ENCODE measurements around the gene PRKG1. TPM values are rescaled to one million over a fixed set of nuclear protein-coding genes. Genes with fewer than 3 reads are reported as not detected.

The PRKG1 gene
- total and polyA plus RNA-seq, 2 of the 8 experiments (the other 6 are each of a cell fraction or from before 2014, with no cell fraction given): 4.2 to 15.2 TPM

- Histone ChIP-seq H3K79me2 (ENCODE audit: control insufficient read depth in 1 of 2, insufficient read depth in 2 of 2, low read length in 2 of 2) (no peaks in the 10 kb centered on the region), H4K91ac (replicated peaks; ENCODE audit: insufficient read length, low read length) (no peak overlapping the region), H2AK5ac (ENCODE audit: low read depth, low read length) (no peak overlapping the region), H3K27ac (ENCODE audit: low read depth, low read length) (no peak overlapping the region), H3K79me1 (ENCODE audit: low read depth, low read length) (no peaks in the 10 kb centered on the region), H2BK120ac (replicated peaks; ENCODE audit: low read depth, low read length) (no peak overlapping the region), H2BK12ac (ENCODE audit: low read depth, low read length) (no peak overlapping the region), H3K18ac (ENCODE audit: extremely low read depth, low read length) (no peak overlapping the region), H3K4ac (replicated peaks; ENCODE audit: insufficient read length, low read depth, low read length) (no peak overlapping the region), H3K36me3 (ENCODE audit: control insufficient read depth in 2 of 4, insufficient read depth in 4 of 4, low read length in 3 of 4) (no peaks in the 10 kb centered on the region), H3K4me2 (ENCODE audit: insufficient read depth in 1 of 2, low read depth in 2 of 2, low read length in 2 of 2) (no peak overlapping the region), H3K56ac (replicated peaks; ENCODE audit: insufficient read length, low read depth, low read length) (no peak overlapping the region), H3K23ac (ENCODE audit: insufficient read length) (no peak overlapping the region), H3K23me2 (ENCODE audit: low read depth, low read length) (no peaks in the 10 kb centered on the region), H2AFZ (ENCODE audit: low read length) (no peak overlapping the region), H3K4me1 (replicated peaks in 1 of 4; ENCODE audit: control insufficient read depth in 3 of 4, insufficient read depth in 4 of 4, low read length in 3 of 4) (no peaks in the 10 kb centered on the region), H3K4me3 (ENCODE audit: extremely low read depth in 1 of 4, insufficient read depth in 2 of 4, low read depth in 3 of 4, low read length in 4 of 4) (no peak overlapping the region), H4K8ac (ENCODE audit: extremely low read depth, insufficient read depth, low read length) (no peak overlapping the region), H2BK20ac (ENCODE audit: low read length) (no peak overlapping the region), H4K20me1 (replicated peaks in 1 of 2; ENCODE audit: control insufficient read depth in 1 of 2, insufficient read depth in 2 of 2, low read length in 2 of 2) (no peaks in the 10 kb centered on the region), H3K27me3 (replicated peaks in 1 of 4; ENCODE audit: control insufficient read depth in 3 of 4, extremely low read depth in 1 of 4, insufficient read depth in 3 of 4, low read length in 3 of 4) (no peaks in the 10 kb centered on the region), H3K9me3 (ENCODE audit: insufficient read depth in 2 of 2, low read depth in 1 of 2, low read length in 1 of 2) (no peaks in the 10 kb centered on the region), H4K5ac (ENCODE audit: insufficient read length, low read depth, low read length) (no peak overlapping the region), H3K9ac (replicated peaks in 1 of 4; ENCODE audit: extremely low read depth in 1 of 4, low read depth in 3 of 4, low read length in 3 of 4) (no peak overlapping the region), H2BK5ac (ENCODE audit: low read depth, low read length) (no peak overlapping the region), H3K14ac (ENCODE audit: insufficient read length) (no peak overlapping the region), H2BK15ac (ENCODE audit: low read length) (no peak overlapping the region)
- ChIA-PET CTCF (ENCODE audit: partially characterized antibody) (no interaction called here), POLR2A (ENCODE audit: partially characterized antibody) (no interaction called here)
- DNase-seq (ENCODE audit: low read depth in 1 of 2, low spot score in 2 of 2): no peak
- no peak for FAIRE-seq
- no peak for TF ChIP-seq BCL11A (IDR thresholded peaks at IDR 0.05; ENCODE audit: low read depth in 2 of 2, low read length in 2 of 2)
- no peak for TF ChIP-seq BACH1 (IDR thresholded peaks at IDR 0.05; ENCODE audit: low read length)
These were observed 597.8 kb downstream of the PRKG1 start for GRCh38 chr10:51672039-51672535.

Measured in H1 (cell line).